Muscle layer of duodenum (tissue), 2 donors: Measurements from ENCODE around the gene ATF3.

Experiments used
- H3K27ac ChIP-seq: one replicate; pipeline ENCODE4 v1.7.0; 2013; ENCODE audit warnings: mild to moderate bottlenecking, low read length
- H3K27me3 ChIP-seq: one replicate; pipeline ENCODE4 v1.7.0; 2013; ENCODE audit warnings: low read depth, mild to moderate bottlenecking, control low read depth, low read length
- H3K36me3 ChIP-seq, 2 donors: one replicate each; pipeline ENCODE4 v1.7.0; 2013; ENCODE audit warnings: low read length in 2 of 2, control low read depth in 1 of 2, mild to moderate bottlenecking in 1 of 2; ENCODE audit not compliant: insufficient read depth in 2 of 2, control insufficient read depth in 1 of 2
- H3K4me1 ChIP-seq, 2 donors: one replicate each; pipeline ENCODE4 v1.7.0; 2013; ENCODE audit warnings: low read length in 2 of 2, mild to moderate bottlenecking in 2 of 2, control low read depth in 1 of 2, moderate library complexity in 1 of 2; ENCODE audit not compliant: insufficient read depth in 2 of 2, control insufficient read depth in 1 of 2
- H3K4me3 ChIP-seq, 2 donors: one replicate each; pipeline ENCODE4 v1.7.0; 2013; ENCODE audit warnings: low read length in 2 of 2, low read depth in 1 of 2, mild to moderate bottlenecking in 1 of 2
- H3K9me3 ChIP-seq, 2 donors: one replicate each; pipeline ENCODE4 v1.7.0; 2013; ENCODE audit warnings: low read length in 2 of 2, control low read depth in 1 of 2, mild to moderate bottlenecking in 1 of 2; ENCODE audit not compliant: control insufficient read depth in 1 of 2
- donor health status: healthy.

The ATF3 gene, protein sequence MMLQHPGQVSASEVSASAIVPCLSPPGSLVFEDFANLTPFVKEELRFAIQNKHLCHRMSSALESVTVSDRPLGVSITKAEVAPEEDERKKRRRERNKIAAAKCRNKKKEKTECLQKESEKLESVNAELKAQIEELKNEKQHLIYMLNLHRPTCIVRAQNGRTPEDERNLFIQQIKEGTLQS

DNA sequence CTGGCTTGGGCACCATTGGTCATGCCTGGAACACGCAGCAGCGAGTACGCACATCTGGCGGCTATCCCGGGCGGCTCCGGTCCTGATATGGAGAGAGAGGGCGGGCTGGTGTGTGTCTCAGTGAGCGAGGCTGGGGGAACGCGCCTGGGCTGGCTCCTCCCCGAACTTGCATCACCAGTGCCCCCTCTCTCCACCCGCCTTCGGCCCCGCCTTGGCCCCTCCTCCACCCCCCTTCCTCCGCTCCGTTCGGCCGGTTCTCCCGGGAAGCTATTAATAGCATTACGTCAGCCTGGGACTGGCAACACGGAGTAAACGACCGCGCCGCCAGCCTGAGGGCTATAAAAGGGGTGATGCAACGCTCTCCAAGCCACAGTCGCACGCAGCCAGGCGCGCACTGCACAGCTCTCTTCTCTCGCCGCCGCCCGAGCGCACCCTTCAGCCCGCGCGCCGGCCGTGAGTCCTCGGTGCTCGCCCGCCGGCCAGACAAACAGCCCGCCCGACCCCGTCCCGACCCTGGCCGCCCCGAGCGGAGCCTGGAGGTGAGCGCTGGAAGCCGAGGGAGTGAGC lies at the start of gene ATF3:
TSS of gene ATF3 (plus strand) at position 370 of the 567 bp plus-strand sequence. CDS start 6,261 bp downstream, outside the sequence.
- Histone ChIP-seq H3K27me3 (peaks cover 20% of the 10 kb centered on the region), H3K9me3 (no peaks in the 10 kb centered on the region), H3K4me3 (peak within 1 kb of the TSS; percentile 65 to 67), H3K36me3 (no peaks in the 10 kb centered on the region), H3K27ac (peak within 1 kb of the TSS; percentile 81), H3K4me1 (peaks cover 15 to 23% of the 10 kb centered on the region in 2 donors)

DNA sequence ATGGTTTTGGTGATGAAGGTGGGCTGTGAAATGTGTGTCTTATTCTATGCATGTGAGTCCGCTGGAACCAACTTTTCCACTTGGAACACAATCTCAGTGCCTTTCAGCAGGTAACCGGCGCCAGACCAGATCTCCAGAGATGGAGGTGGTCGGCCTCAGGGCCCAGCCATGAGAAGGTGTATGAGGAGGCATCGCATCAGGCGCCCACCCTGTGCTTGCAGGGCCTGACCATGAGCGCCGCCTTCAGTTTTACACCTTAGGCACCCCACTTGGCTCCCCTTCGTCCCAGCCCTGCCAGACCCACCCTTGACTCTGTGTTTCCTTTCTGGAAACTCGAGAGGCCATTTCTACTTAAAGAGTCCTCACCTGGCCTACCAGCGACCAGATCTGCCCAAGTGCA lies 48.6 kb upstream of the ATF3 start:
- Histone ChIP-seq H3K27me3 (no peaks in the 10 kb centered on the region), H3K36me3 (no peaks in the 10 kb centered on the region), H3K4me3 (no peak overlapping the region), H3K4me1 (no peaks in the 10 kb centered on the region), H3K27ac (no peak overlapping the region), H3K9me3 (no peaks in the 10 kb centered on the region)

DNA sequence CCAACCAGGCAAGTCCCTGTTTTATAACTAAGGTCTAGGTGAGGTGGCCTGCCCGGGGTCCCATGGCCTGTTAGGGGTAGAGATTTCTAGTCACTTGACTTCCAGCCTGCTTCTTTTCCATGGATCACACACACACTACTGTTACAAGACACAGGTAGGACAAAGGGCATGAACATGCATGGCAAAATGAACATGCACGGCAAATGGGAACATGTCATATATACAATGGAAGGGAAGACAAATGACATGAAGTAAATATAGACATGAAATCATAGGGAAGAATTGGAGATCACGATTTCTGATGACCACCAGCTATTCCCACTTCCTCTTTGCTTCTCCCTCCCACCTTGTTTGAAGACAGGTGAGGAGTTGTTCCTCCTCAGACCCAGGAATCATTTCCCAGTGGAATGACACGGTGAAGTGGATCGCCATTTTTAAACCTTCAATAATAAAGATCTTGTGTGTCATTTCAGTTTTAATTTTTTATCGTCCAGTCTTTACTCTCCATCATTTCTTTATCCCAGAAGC lies 47.6 kb upstream of the ATF3 start:
- Histone ChIP-seq H3K4me3 (no peak overlapping the region), H3K27me3 (no peaks in the 10 kb centered on the region), H3K4me1 (no peaks in the 10 kb centered on the region), H3K9me3 (no peaks in the 10 kb centered on the region), H3K36me3 (no peaks in the 10 kb centered on the region), H3K27ac (peak overlapping the region; percentile 7)

DNA sequence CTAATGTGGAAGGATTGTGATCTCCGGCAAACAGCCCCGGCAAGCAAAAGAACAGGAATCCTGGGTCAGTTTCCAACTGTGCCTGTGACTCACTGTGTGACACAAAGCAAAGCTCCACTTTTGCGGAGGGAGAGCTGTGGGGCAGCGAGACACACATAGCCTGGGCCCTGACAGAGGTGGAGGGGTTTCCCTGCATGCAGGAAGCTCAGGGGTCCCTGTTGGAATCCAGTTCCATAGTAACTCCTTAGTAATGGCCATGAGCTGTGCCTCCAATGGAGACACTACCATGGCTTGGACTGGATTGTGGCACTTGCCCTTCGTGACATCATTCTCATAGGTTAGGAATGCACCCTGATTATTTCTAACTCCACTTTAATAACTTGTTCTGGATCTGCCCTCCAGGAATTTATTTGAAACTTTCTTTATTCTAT lies 47.0 kb upstream of the ATF3 start:
- no peaks in the 10 kb centered on the region for H3K27me3 ChIP-seq
- H3K4me1 ChIP-seq: no peaks in the 10 kb centered on the region
- no peaks in the 10 kb centered on the region for H3K36me3 ChIP-seq
- H3K27ac ChIP-seq: peak overlapping the region; percentile 7
- no peak overlapping the region for H3K4me3 ChIP-seq
- no peaks in the 10 kb centered on the region for H3K9me3 ChIP-seq

DNA sequence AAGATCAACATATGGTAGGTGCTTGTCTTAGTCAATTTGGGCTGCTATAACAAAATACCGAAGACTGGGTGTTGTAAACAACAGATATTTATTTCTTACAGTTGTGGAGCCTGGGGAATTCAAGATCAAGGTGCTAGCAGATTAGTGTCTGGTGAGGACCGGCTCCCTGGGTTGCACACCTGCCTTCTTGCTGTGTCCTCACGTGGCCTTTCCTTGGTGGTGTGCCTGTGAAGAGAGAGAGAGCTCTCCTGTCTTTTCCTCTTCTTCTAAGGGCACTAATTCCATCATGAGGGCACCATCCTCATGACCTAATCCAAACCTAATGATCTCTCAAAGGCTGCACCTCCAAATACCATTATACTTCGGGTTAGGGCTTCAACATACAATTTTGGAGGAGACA lies 45.8 kb upstream of the ATF3 start:
- Histone ChIP-seq H3K4me1 (peaks cover 0 to 6% of the 10 kb centered on the region in 2 donors), H3K27me3 (no peaks in the 10 kb centered on the region), H3K36me3 (no peaks in the 10 kb centered on the region), H3K4me3 (no peak overlapping the region), H3K9me3 (no peaks in the 10 kb centered on the region), H3K27ac (no peak overlapping the region)

DNA sequence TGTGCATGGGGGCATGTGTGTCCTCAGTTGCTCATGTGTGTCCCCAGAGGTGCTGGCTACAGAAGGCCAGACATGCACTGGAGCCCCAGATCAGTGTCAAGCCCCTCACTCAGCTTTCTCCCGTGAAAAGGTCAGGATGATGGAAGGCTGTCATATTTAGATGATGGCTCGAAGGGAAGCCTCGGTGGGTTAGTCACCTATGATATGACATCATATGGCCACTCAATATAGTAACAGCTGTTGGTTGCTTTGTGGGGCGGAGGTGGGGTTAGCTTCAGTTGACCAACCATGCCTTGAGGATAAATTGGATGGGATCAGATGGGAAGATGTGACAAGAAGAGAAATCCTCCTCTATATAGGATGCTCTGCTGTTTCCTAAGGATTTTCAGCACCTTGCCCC lies 43.5 kb upstream of the ATF3 start:
- no peaks in the 10 kb centered on the region for H3K36me3 ChIP-seq
- no peaks in the 10 kb centered on the region for H3K9me3 ChIP-seq
- H3K4me3 ChIP-seq: no peak overlapping the region
- no peaks in the 10 kb centered on the region for H3K27me3 ChIP-seq
- no peak overlapping the region for H3K27ac ChIP-seq
- H3K4me1 ChIP-seq: peaks cover 0 to 6% of the 10 kb centered on the region in 2 donors

DNA sequence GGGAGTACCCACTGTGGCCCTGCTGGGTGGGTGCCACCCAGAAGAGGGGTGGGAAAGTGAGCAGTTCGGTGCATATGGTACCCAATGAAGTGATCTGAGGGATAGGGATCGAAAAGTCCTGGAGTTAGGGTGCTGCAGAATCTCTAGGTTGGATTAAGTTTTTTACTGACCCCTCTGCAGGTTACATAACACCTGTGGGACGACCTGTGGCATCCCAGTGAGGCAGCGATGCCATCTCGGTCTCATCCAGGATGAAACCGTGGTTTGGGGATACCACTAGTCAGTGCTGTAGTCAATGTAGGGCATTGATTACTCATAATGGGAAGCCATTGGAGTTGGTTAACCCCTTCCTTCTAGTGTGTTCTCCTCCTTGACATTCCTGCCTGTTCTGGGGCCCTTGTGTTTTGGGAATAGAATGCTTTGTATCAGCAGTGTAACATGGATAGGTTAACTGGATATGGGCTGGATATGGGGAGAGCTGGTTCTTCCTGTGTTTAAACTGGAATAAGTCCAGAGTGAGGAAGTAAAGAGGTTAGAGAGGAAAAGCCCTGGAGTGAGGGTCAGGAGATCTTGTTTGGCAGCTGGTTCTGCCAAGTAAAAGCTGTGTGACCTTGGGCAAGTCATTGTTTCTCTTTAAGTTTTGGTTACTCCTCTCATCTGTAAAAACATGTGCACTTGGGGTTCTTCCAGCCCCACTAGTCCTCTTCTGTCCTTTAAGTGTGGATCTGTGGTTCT lies 42.8 kb upstream of the ATF3 start:
- Histone ChIP-seq H3K4me1 (peaks cover 0 to 6% of the 10 kb centered on the region in 2 donors), H3K9me3 (no peaks in the 10 kb centered on the region), H3K27me3 (no peaks in the 10 kb centered on the region), H3K36me3 (no peaks in the 10 kb centered on the region), H3K4me3 (no peak overlapping the region), H3K27ac (no peak overlapping the region)

DNA sequence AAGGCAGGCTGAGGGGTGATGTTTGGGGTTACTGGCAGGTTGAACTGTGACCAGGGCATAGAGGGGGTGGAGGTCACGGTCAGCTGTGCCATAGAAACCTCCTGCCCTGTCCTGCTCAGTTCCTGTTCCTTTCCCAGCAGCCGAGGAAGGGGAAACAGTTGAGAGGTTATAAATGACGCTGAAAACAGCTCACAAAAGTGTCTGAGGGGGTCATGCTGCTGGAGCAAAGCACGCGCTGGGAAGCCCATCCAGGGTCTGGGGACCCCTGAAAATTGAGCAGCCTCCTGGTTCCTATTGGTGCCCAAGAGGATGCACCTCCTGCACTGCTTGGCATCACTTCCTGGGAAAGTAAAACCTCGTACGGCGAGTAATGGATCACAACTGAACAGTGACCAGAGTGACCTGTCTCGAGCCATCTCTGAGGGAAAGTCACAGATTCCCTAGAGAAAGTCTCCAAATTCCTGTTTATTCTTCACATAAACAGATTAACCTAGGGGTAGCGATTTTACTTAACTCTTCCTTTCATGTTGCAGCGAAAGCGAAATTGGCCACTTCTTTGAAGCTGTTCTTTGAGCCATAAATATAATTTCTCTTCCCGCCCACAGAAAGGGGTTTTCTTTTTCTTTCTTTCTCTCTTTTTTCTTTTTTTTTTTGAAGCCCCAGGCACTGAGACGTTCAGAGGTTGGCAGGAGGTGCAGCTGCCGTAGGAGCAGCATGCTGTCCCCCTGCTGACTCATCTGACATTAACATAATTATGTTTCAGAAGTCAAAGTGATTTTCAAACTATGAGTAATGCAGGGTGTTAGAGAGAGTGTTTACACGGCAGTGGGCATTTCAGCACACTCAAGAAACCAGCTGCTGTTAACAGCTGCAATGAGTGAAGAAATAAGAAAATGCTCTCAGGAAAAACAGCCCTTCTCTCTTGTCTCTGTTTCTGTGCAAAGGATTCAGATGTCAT lies 41.8 kb upstream of the ATF3 start:
- H3K36me3 ChIP-seq: no peaks in the 10 kb centered on the region
- H3K9me3 ChIP-seq: no peaks in the 10 kb centered on the region
- H3K4me3 ChIP-seq: peak overlapping the region; percentile 58 to 82
- H3K27ac ChIP-seq: peak overlapping the region; percentile 88
- H3K4me1 ChIP-seq: peaks cover 0 to 6% of the 10 kb centered on the region in 2 donors
- no peaks in the 10 kb centered on the region for H3K27me3 ChIP-seq

DNA sequence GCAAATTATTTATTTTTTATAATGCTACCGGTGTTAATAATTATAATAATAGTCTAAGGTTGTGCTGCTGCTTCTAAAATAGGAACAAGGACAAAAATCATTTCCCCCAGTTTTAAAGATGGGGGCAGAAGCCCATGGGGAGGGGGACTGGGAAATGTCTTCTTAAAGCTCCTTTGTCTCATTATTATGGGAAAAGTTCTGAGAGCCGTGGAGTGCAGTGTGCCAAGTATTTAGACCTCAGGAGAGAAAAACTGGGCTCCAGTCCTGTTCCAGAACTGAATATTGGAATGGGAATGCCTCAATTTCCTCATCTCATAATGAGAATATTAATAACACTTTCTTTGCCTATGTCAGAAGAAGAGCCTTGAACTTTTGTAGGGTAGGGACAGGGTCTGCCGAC lies 40.9 kb upstream of the ATF3 start:
- H3K9me3 ChIP-seq: no peaks in the 10 kb centered on the region
- H3K27ac ChIP-seq: no peak overlapping the region
- peaks cover 0 to 6% of the 10 kb centered on the region in 2 donors for H3K4me1 ChIP-seq
- H3K36me3 ChIP-seq: no peaks in the 10 kb centered on the region
- H3K4me3 ChIP-seq: peak overlapping the region in 1 of 2 donors; percentile 58
- H3K27me3 ChIP-seq: no peaks in the 10 kb centered on the region

DNA sequence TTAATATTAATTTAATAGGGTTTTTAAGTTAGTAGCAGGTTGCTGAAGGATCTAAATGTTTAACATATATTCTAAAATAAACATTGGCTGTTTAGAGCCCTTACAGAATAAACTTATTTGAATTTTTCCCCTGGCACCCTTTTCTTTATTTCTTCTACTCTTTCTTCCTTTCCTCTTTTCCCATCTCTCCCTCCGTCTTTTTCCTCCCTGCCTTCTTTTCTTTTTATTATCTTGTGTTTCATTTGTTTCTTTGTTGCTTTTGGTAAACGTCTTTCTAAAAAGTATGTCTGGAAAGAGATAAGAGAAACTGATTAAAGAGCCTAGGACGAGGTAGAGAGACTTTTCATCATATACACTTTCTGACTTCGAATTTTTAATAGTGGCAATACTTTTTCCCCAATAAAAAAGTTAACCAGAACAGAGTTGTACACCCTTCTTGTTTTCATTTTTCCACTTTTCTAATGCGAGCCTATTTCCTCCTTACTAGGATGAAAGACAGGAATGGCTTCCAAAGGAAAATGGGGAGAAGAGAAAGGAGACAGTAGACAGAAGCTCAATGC lies 39.5 kb upstream of the ATF3 start:
- Histone ChIP-seq H3K4me3 (no peak overlapping the region), H3K27me3 (no peaks in the 10 kb centered on the region), H3K27ac (no peak overlapping the region), H3K4me1 (peaks cover 0 to 6% of the 10 kb centered on the region in 2 donors), H3K9me3 (no peaks in the 10 kb centered on the region), H3K36me3 (no peaks in the 10 kb centered on the region)
